Endothelial cell of umbilical vein (primary cell): ENCODE measurements around the gene HEPH. TPM values are rescaled to one million over a fixed set of nuclear protein-coding genes. Genes with fewer than 3 reads are reported as not detected.

Source experiments
- BruUV-seq: library from RNA; stranded (reverse); fragments of 400-500 nt; replicated peaks from 2 replicates; lab custom pipeline; 2021; lab: Mats Ljungman, UMichigan
- CTCF ChIA-PET: fragments of 300-600, 350-600 bp; sonication (Branson Sonifier 250); formaldehyde crosslinking; loops from one replicate; lab custom pipeline; 2021; ENCODE audit warnings: antibody characterized with exemption, inconsistent platforms; lab: Charles Lee
- POLR2A ChIA-PET: fragments of 300-600, 350-600 bp; sonication (Branson Sonifier 250); formaldehyde crosslinking; loops from one replicate; lab custom pipeline; 2021; ENCODE audit warnings: antibody characterized with exemption, inconsistent platforms; lab: Charles Lee
- DNase-seq: peaks from one replicate; pipeline ENCODE4 v3.0.0-alpha.2; 2011; ENCODE audit warnings: low read depth, low spot score
- FAIRE-seq: peaks from 2 replicates; lab custom pipeline; 2011; peaks lifted over from hg19 to GRCh38; lab: Jason Lieb, UNC
- H2AFZ ChIP-seq: 2 replicates; pipeline ENCODE4 v1.6.0; 2012; ENCODE audit warnings: low read depth, low read length, control low read depth, inconsistent platforms
- H3K27ac ChIP-seq: 2 replicates; pipeline ENCODE4 v1.5.1; 2011; ENCODE audit warnings: low read depth, mild to moderate bottlenecking, control low read depth, low read length, moderate library complexity; ENCODE audit not compliant: insufficient read depth
- H3K27me3 ChIP-seq, 2 experiments: 2 replicates each; pipeline versions ENCODE4 v1.6.0 to v1.6.1; 2011; ENCODE audit warnings: low read length in 2 of 2, mixed read lengths in 1 of 2; ENCODE audit not compliant: control insufficient read depth in 2 of 2, insufficient read depth in 2 of 2
- H3K36me3 ChIP-seq, 2 experiments: 2 replicates in 1 of 2; 3 replicates in 1 of 2; pipeline ENCODE4 v1.5.1; 2011; ENCODE audit warnings: low read length in 2 of 2, mild to moderate bottlenecking in 1 of 2, moderate library complexity in 1 of 2; ENCODE audit not compliant: control insufficient read depth in 2 of 2, insufficient read depth in 2 of 2; ENCODE audit errors: extremely low read depth in 1 of 2
- H3K4me1 ChIP-seq: 3 replicates; pipeline ENCODE4 v1.5.1; 2011; ENCODE audit warnings: mild to moderate bottlenecking, low read length; ENCODE audit not compliant: control insufficient read depth, insufficient read depth; ENCODE audit errors: extremely low read depth
- H3K4me2 ChIP-seq: 2 replicates; pipeline ENCODE4 v1.6.1; 2011; ENCODE audit warnings: low read length, control low read depth, mixed read lengths; ENCODE audit not compliant: insufficient read depth
- H3K4me3 ChIP-seq, 3 experiments: fragments of 200-600 bp in 1 of 3; sonication (generic), shearing (Covaris generic) in 1 of 3; replicated peaks in 1 of 3; 2 replicates each; pipeline ENCODE4 v1.5.1; 2011 to 2016; ENCODE audit warnings: control low read depth in 3 of 3, low read length in 3 of 3, mild to moderate bottlenecking in 2 of 3, inconsistent platforms in 1 of 3, low read depth in 1 of 3, moderate library complexity in 1 of 3; ENCODE audit not compliant: insufficient read depth in 1 of 3
- H3K79me2 ChIP-seq: 2 replicates; pipeline ENCODE4 v1.6.0; 2012; ENCODE audit warnings: low read length, inconsistent platforms; ENCODE audit not compliant: control insufficient read depth, insufficient read depth
- H3K9ac ChIP-seq: replicated peaks from 2 replicates; pipeline ENCODE3; 2011; ENCODE audit warnings: low read length, control low read depth; ENCODE audit not compliant: insufficient read depth; ENCODE audit errors: extremely low read depth
- H3K9me1 ChIP-seq: replicated peaks from 3 replicates; pipeline ENCODE4 v1.6.0; 2011; ENCODE audit warnings: mild to moderate bottlenecking, low read length; ENCODE audit not compliant: control insufficient read depth, insufficient read depth; ENCODE audit errors: extremely low read depth
- H3K9me3 ChIP-seq: replicated peaks from 2 replicates; pipeline ENCODE4 v1.5.1; 2012; ENCODE audit warnings: low read length, inconsistent platforms; ENCODE audit not compliant: control insufficient read depth, insufficient read depth
- H4K20me1 ChIP-seq: replicated peaks from 2 replicates; pipeline ENCODE3; 2011; ENCODE audit warnings: mild to moderate bottlenecking, low read length; ENCODE audit not compliant: control insufficient read depth, insufficient read depth; ENCODE audit errors: extremely low read depth
- EZH2 ChIP-seq: IDR thresholded peaks from 2 replicates; pipeline ENCODE4 v1.6.1; 2012; ENCODE audit warnings: borderline replicate concordance, low read depth, mild to moderate bottlenecking, moderate library complexity, low read length, inconsistent platforms; ENCODE audit not compliant: severe bottlenecking
- FOS ChIP-seq: IDR thresholded peaks from 2 replicates; pipeline ENCODE4 v1.6.1; 2011; ENCODE audit warnings: mild to moderate bottlenecking, low read length, moderate library complexity, borderline replicate concordance; ENCODE audit not compliant: insufficient read depth
- GATA2 ChIP-seq: IDR thresholded peaks from 2 replicates; pipeline ENCODE4 v1.7.0; 2011; ENCODE audit warnings: low read depth, mild to moderate bottlenecking, moderate library complexity, mixed read lengths, low read length; ENCODE audit not compliant: insufficient read length, insufficient read depth
- JUN ChIP-seq: IDR thresholded peaks from 2 replicates; pipeline ENCODE4 v1.6.1; 2011; ENCODE audit warnings: borderline replicate concordance, low read depth; ENCODE audit not compliant: insufficient read length, insufficient read depth
- POLR2AphosphoS5 ChIP-seq: IDR thresholded peaks from 2 replicates; pipeline ENCODE4 v1.6.1; 2012; ENCODE audit warnings: low read depth, mild to moderate bottlenecking, control low read depth, low read length, moderate library complexity; ENCODE audit not compliant: insufficient read depth
- dilution Hi-C: fragments of 300-500 bp; cut with MboI; formaldehyde crosslinking; loops from one replicate; pipeline ENCODE4 v1.15.0; 2019; ENCODE audit warnings: low sequenced_read_pairs; ENCODE audit not compliant: extremely low pct_ligation_motif_present
- intact Hi-C: fragments of 100-400 bp; cut with micrococcal nuclease; formaldehyde crosslinking; loops from one replicate; pipeline ENCODE4 v1.10.0; 2022
- polyA plus RNA-seq, 4 experiments: library from polyadenylated mRNA; depleted of rRNA in 3 of 4; stranded (reverse) in 3 of 4; unstranded in 1 of 4; fragments of >200 nt; gene quantifications; 2 replicates each; pipeline versions ENCODE4 v1.2.1 to v1.2.3, GENCODE V29; 2011 to 2012; ENCODE audit warnings: missing spikeins in 1 of 4
- total RNA-seq: library from RNA; stranded (reverse); gene quantifications from 2 replicates; pipeline ENCODE4 v1.2.3, GENCODE V29; 2021
- TF ChIP-seq, protein P1 (sequence below): IDR thresholded peaks from 2 replicates; pipeline ENCODE4 v1.6.1; 2011; ENCODE audit not compliant: insufficient read depth, insufficient read length
- TF ChIP-seq, protein P2 (sequence below), 2 donors: IDR thresholded peaks; 1 replicate in 1 of 2; 2 replicates in 1 of 2; pipeline ENCODE4 v1.5.1; 2011; ENCODE audit warnings: low read length in 2 of 2, mild to moderate bottlenecking in 2 of 2, moderate library complexity in 2 of 2, control low read depth in 1 of 2, inconsistent platforms in 1 of 2, low read depth in 1 of 2; ENCODE audit not compliant: insufficient read depth in 1 of 2; ENCODE audit errors: extremely low read depth in 1 of 2

HEPH gene
- total and polyA plus RNA-seq, 2 donors (not counting 3 experiments of a cell fraction or from before 2014, with no cell fraction given): 0.08 to 0.20 TPM

DNA sequence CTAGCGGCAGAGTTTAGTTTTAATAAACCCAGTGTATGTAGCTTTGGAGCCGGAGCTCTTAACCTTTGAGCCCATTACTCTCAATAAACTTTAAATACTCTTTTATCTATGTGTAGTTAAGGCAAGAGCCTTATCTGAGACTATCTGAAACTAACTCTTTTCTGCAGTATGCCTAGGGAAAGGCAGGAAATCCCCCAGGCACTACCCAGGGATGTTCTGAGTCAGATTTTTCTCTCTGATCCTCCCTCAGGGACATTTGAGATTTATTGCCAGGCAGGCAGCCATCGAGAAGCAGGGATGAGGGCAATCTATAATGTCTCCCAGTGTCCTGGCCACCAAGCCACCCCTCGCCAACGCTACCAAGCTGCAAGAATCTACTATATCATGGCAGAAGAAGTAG lies 39.1 kb downstream of the HEPH start:
- DNase-seq: no peak
- no peak for FAIRE-seq
- Histone ChIP-seq H3K4me3 (no peak overlapping the region), H3K27ac (no peak overlapping the region), H3K9ac (no peak overlapping the region), H3K4me2 (no peak overlapping the region), H3K27me3 (no peaks in the 10 kb centered on the region), H3K9me3 (no peaks in the 10 kb centered on the region), H2AFZ (no peak overlapping the region), H4K20me1 (no peaks in the 10 kb centered on the region), H3K4me1 (no peaks in the 10 kb centered on the region), H3K9me1 (no peaks in the 10 kb centered on the region), H3K79me2 (no peaks in the 10 kb centered on the region), H3K36me3 (no peaks in the 10 kb centered on the region)
- intact Hi-C loops (loop anchor here (10.0 kb wide), 1 partner anchor 532 kb away; no protein-coding TSS in a partner anchor), dilution Hi-C loops (no loop called here)
- ChIA-PET CTCF (no interaction called here), POLR2A (no interaction called here)
- BruUV-seq: no TSS peak
- no peak for TF ChIP-seq POLR2AphosphoS5
- no peak for TF ChIP-seq GATA2
- TF ChIP-seq EZH2: no peak
- TF ChIP-seq, protein P1, sequence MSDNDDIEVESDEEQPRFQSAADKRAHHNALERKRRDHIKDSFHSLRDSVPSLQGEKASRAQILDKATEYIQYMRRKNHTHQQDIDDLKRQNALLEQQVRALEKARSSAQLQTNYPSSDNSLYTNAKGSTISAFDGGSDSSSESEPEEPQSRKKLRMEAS: no peak
- TF ChIP-seq, protein P2, sequence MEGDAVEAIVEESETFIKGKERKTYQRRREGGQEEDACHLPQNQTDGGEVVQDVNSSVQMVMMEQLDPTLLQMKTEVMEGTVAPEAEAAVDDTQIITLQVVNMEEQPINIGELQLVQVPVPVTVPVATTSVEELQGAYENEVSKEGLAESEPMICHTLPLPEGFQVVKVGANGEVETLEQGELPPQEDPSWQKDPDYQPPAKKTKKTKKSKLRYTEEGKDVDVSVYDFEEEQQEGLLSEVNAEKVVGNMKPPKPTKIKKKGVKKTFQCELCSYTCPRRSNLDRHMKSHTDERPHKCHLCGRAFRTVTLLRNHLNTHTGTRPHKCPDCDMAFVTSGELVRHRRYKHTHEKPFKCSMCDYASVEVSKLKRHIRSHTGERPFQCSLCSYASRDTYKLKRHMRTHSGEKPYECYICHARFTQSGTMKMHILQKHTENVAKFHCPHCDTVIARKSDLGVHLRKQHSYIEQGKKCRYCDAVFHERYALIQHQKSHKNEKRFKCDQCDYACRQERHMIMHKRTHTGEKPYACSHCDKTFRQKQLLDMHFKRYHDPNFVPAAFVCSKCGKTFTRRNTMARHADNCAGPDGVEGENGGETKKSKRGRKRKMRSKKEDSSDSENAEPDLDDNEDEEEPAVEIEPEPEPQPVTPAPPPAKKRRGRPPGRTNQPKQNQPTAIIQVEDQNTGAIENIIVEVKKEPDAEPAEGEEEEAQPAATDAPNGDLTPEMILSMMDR (IDR thresholded peaks at IDR 0.05; ENCODE audit: extremely low read depth in 1 of 2, insufficient read depth in 1 of 2, low read depth in 1 of 2, low read length in 2 of 2): no peak
- no peak for TF ChIP-seq FOS
- TF ChIP-seq JUN: no peak
